ENCODE results near the gene MRGPRF.

DNA sequence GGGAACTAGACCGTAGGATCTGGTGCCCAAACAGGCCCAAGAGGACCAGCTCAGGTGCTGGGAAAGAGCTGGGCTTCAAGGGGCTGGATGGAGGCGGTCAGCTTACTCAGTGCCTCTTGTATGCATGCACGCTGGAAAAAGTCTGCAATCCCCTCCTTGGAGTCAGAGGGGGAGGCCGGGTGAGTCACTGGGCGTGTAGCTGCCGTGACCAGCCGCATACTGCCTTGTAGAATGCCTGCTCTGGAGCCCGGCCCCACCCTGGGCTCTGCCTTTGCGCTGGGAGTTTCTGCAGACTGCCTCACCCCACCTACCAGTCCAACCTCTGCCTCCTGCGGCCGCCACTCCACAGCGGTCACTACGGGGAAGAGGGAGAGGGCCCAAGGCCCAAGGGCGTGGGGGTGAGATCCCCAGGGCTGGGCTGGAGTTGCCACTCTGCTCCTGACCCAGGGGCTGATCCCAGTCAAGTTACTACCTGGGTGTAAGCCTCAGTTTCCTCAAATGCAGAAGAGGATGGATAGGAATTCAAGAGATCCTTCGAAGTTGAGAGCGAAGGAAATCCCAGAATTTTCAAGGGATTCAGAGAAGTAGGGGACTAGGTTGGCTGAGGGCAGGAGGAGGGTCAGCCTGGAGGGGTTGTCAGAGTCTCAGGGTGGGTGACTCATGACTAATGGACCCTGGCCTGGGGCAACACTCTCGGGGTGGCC lies 4.2 kb downstream of the MRGPRF start:
- TF ChIP-seq, protein P1, sequence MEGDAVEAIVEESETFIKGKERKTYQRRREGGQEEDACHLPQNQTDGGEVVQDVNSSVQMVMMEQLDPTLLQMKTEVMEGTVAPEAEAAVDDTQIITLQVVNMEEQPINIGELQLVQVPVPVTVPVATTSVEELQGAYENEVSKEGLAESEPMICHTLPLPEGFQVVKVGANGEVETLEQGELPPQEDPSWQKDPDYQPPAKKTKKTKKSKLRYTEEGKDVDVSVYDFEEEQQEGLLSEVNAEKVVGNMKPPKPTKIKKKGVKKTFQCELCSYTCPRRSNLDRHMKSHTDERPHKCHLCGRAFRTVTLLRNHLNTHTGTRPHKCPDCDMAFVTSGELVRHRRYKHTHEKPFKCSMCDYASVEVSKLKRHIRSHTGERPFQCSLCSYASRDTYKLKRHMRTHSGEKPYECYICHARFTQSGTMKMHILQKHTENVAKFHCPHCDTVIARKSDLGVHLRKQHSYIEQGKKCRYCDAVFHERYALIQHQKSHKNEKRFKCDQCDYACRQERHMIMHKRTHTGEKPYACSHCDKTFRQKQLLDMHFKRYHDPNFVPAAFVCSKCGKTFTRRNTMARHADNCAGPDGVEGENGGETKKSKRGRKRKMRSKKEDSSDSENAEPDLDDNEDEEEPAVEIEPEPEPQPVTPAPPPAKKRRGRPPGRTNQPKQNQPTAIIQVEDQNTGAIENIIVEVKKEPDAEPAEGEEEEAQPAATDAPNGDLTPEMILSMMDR (IDR thresholded peaks at IDR 0.05), result no peak
- TF ChIP-seq FOSL2 (IDR thresholded peaks at IDR 0.05; ENCODE audit: borderline replicate concordance, low read depth), result peak; percentile 94
- no peak; a peak in 1 of 4 replicates for TF ChIP-seq EP300 (IDR thresholded peaks at IDR 0.05; ENCODE audit: borderline replicate concordance in 1 of 2, low read depth in 1 of 2, low read length in 1 of 2)
- TF ChIP-seq RAD21 (IDR thresholded peaks at IDR 0.05; ENCODE audit: low read length), result no peak
- TF ChIP-seq, protein P2, sequence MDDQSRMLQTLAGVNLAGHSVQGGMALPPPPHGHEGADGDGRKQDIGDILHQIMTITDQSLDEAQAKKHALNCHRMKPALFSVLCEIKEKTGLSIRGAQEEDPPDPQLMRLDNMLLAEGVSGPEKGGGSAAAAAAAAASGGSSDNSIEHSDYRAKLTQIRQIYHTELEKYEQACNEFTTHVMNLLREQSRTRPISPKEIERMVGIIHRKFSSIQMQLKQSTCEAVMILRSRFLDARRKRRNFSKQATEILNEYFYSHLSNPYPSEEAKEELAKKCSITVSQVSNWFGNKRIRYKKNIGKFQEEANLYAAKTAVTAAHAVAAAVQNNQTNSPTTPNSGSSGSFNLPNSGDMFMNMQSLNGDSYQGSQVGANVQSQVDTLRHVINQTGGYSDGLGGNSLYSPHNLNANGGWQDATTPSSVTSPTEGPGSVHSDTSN (IDR thresholded peaks at IDR 0.05), result no peak
- TF ChIP-seq TEAD4 (IDR thresholded peaks at IDR 0.05; ENCODE audit: borderline replicate concordance, insufficient read depth), result 0 out of 2 replicates have a peak, but pooled peaks have one; percentile 39
- TF ChIP-seq RXRA (IDR thresholded peaks at IDR 0.05; ENCODE audit: borderline replicate concordance, low read depth), result no peak
- TF ChIP-seq POLR2AphosphoS5 (IDR thresholded peaks at IDR 0.05; ENCODE audit: low read depth, low read length), result no peak
- no peak for TF ChIP-seq SMC3 (IDR thresholded peaks at IDR 0.05; ENCODE audit: low read depth, low read length)
- TF ChIP-seq TCF12 (IDR thresholded peaks at IDR 0.05), result peak; percentile 48
- TF ChIP-seq, protein P3, sequence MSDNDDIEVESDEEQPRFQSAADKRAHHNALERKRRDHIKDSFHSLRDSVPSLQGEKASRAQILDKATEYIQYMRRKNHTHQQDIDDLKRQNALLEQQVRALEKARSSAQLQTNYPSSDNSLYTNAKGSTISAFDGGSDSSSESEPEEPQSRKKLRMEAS (IDR thresholded peaks at IDR 0.05; ENCODE audit: low read depth), result peak; percentile 96
- TF ChIP-seq EZH2phosphoT487 (IDR thresholded peaks at IDR 0.05; ENCODE audit: borderline replicate concordance, low read depth), result no peak
- no peak for TF ChIP-seq GABPA (IDR thresholded peaks at IDR 0.05; ENCODE audit: low read depth)
- TF ChIP-seq, protein P4, sequence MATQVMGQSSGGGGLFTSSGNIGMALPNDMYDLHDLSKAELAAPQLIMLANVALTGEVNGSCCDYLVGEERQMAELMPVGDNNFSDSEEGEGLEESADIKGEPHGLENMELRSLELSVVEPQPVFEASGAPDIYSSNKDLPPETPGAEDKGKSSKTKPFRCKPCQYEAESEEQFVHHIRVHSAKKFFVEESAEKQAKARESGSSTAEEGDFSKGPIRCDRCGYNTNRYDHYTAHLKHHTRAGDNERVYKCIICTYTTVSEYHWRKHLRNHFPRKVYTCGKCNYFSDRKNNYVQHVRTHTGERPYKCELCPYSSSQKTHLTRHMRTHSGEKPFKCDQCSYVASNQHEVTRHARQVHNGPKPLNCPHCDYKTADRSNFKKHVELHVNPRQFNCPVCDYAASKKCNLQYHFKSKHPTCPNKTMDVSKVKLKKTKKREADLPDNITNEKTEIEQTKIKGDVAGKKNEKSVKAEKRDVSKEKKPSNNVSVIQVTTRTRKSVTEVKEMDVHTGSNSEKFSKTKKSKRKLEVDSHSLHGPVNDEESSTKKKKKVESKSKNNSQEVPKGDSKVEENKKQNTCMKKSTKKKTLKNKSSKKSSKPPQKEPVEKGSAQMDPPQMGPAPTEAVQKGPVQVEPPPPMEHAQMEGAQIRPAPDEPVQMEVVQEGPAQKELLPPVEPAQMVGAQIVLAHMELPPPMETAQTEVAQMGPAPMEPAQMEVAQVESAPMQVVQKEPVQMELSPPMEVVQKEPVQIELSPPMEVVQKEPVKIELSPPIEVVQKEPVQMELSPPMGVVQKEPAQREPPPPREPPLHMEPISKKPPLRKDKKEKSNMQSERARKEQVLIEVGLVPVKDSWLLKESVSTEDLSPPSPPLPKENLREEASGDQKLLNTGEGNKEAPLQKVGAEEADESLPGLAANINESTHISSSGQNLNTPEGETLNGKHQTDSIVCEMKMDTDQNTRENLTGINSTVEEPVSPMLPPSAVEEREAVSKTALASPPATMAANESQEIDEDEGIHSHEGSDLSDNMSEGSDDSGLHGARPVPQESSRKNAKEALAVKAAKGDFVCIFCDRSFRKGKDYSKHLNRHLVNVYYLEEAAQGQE (IDR thresholded peaks at IDR 0.05; ENCODE audit: low read depth, low read length), result no peak

All from SK-N-SH (cell line).